Ovary (tissue), 9 donors: Measurements from ENCODE around the gene RAB3GAP1. TPM values are rescaled to one million over a fixed set of nuclear protein-coding genes. Genes with fewer than 3 reads are reported as not detected.

Source experiments
- DNase-seq, 5 donors: peaks; one replicate each; pipeline ENCODE4 v3.0.0-alpha.2; 2019 to 2020
- H3K27ac ChIP-seq, 2 donors: fragments of 200-600 bp; one replicate each; pipeline versions ENCODE4 v1.5.1 to v1.8.0; 2019 to 2022
- H3K27me3 ChIP-seq: fragments of 200-600 bp; one replicate; pipeline ENCODE4 v1.8.0; 2022
- H3K36me3 ChIP-seq: fragments of 200-600 bp; sonication (generic); one replicate; pipeline ENCODE4 v1.5.1; 2019
- H3K4me1 ChIP-seq: one replicate; pipeline ENCODE4 v1.8.1; 2013; ENCODE audit warnings: mild to moderate bottlenecking, moderate library complexity; ENCODE audit not compliant: insufficient read depth
- H3K4me3 ChIP-seq: fragments of 200-600 bp; sonication (generic); one replicate; pipeline ENCODE4 v1.5.1; 2017
- H3K9me3 ChIP-seq, 2 donors: fragments of 200-600 bp in 1 of 2; sonication (generic) in 1 of 2; one replicate each; pipeline versions ENCODE4 v1.5.1 to v1.8.1; 2013 to 2019; ENCODE audit warnings: mild to moderate bottlenecking in 1 of 2, moderate library complexity in 1 of 2
- CTCF ChIP-seq, 3 donors: fragments of 450-650 bp in 2 of 3; fragments of 200-600 bp in 1 of 3; IDR thresholded peaks; one replicate each; pipeline versions ENCODE4 v1.5.1 to v1.8.0; 2016 to 2022; ENCODE audit warnings: antibody characterized with exemption in 3 of 3, mild to moderate bottlenecking in 1 of 3
- EP300 ChIP-seq: sonication (generic); formaldehyde crosslinking; IDR thresholded peaks from one replicate; pipeline ENCODE4 v1.6.1; 2017; ENCODE audit warnings: antibody characterized with exemption
- POLR2A ChIP-seq: fragments of 450-650 bp; IDR thresholded peaks from one replicate; pipeline ENCODE4 v1.6.1; 2017; ENCODE audit warnings: antibody characterized with exemption, mild to moderate bottlenecking, moderate library complexity
- WGBS, 3 donors: extraction: QIAGEN DNeasy Blood & Tissue Kit in 1 of 3; methylation state at CpG; one replicate each; pipeline versions ENCODE4 v1.1.5 to v1.1.7; 2013 to 2017; 5-methylcytosine and 5-hydroxymethylcytosine counted together
- intact Hi-C, 4 donors: fragments of 100-400 bp; cut with DNase I; formaldehyde crosslinking; loops; one replicate each; pipeline versions ENCODE4 v1.11.0 to v1.15.1; 2022 to 2023
- polyA plus RNA-seq, 2 donors: library from polyadenylated mRNA; stranded (reverse); fragments of 200-250 nt in 1 of 2; fragments of 350-450 nt in 1 of 2; fragmentation: Illumina TruSeq in 1 of 2; extraction: RNeasy Lipid Tissue Mini Kit (QIAGEN cat#74804) in 1 of 2; gene quantifications; one replicate each; pipeline ENCODE4 v1.2.3, GENCODE V29; 2013 to 2014
- total RNA-seq, 7 donors: library from RNA; depleted of rRNA in 2 of 7; stranded (reverse); fragments of >200 nt in 2 of 7; fragmentation: NEBNext Ultra II Directional in 3 of 7; extraction: Animal tissue kit (Norgen Biotek cat#: 25700) in 3 of 7; gene quantifications; one replicate each; pipeline versions ENCODE4 v1.1.0 to v1.2.4, GENCODE V29; 2016 to 2023
- donor health status: DM: no; HTN: no; CAD: no; lungs with moderate emphysema.
- donor health status: DM: no; HTN: no; CAD: no.
- donor health status: Bipolar disorder and iron deficiency.
- donor health status: DM: yes; HTN: yes; CAD: no.
- donor health status: DM: no; HTN: no; CAD: no.
- donor health status: DM: yes; HTN: yes; CAD: no.

The RAB3GAP1 gene
- total and polyA plus RNA-seq, 9 donors: 29.3 to 51.3 (median 44.3) TPM

- no peaks in the 10 kb centered on the region for H3K4me1 ChIP-seq
- H3K36me3 ChIP-seq: no peaks in the 10 kb centered on the region
- H3K9me3 ChIP-seq: no peaks in the 10 kb centered on the region
- H3K4me3 ChIP-seq: no peak overlapping the region
- 73 to 90% (median 82%) methylated on average over 1 of the region's 1 CpG for WGBS, 3 donors
- no peak for TF ChIP-seq CTCF (IDR thresholded peaks at IDR 0.05)
- no peak for TF ChIP-seq POLR2A
- no peak for TF ChIP-seq EP300
- DNase-seq: no peak
- no peak overlapping the region for H3K27ac ChIP-seq
- intact Hi-C loops: no loop called here
- no peaks in the 10 kb centered on the region for H3K27me3 ChIP-seq
Measured at GRCh38 chr2:135179689-135180088, 127.6 kb downstream of the RAB3GAP1 start.

- 77 to 84% (median 81%) methylated on average over 8 of the region's 8 CpGs for WGBS, 3 donors
- no peaks in the 10 kb centered on the region for H3K4me1 ChIP-seq
- TF ChIP-seq EP300 (no peak), CTCF (IDR thresholded peaks at IDR 0.05) (no peak), POLR2A (no peak)
- H3K36me3 ChIP-seq: no peaks in the 10 kb centered on the region
- no peak for DNase-seq
- no peak overlapping the region for H3K4me3 ChIP-seq
- H3K9me3 ChIP-seq: no peaks in the 10 kb centered on the region
- H3K27ac ChIP-seq: no peak overlapping the region
- intact Hi-C loops: no loop called here
- H3K27me3 ChIP-seq: no peaks in the 10 kb centered on the region
Measured at GRCh38 chr2:135182190-135182589, 130.1 kb downstream of the RAB3GAP1 start.

GRCh38 chr2:135182601-135183000 is 130.5 kb downstream of the RAB3GAP1 start:
- no peak for DNase-seq
- no peak overlapping the region for H3K27ac ChIP-seq
- intact Hi-C loops: no loop called here
- 60 to 63% (median 62%) methylated on average over 3 of the region's 3 CpGs for WGBS, 3 donors
- H3K36me3 ChIP-seq: no peaks in the 10 kb centered on the region
- no peaks in the 10 kb centered on the region for H3K27me3 ChIP-seq
- no peak overlapping the region for H3K4me3 ChIP-seq
- no peaks in the 10 kb centered on the region for H3K4me1 ChIP-seq
- no peak for TF ChIP-seq POLR2A
- TF ChIP-seq EP300: no peak
- no peak for TF ChIP-seq CTCF (IDR thresholded peaks at IDR 0.05)
- H3K9me3 ChIP-seq: no peaks in the 10 kb centered on the region

- intact Hi-C loops: no loop called here
- H3K36me3 ChIP-seq: no peaks in the 10 kb centered on the region
- TF ChIP-seq POLR2A (no peak), CTCF (IDR thresholded peaks at IDR 0.05) (no peak), EP300 (no peak)
- DNase-seq: no peak
- H3K27me3 ChIP-seq: no peaks in the 10 kb centered on the region
- H3K4me3 ChIP-seq: no peak overlapping the region
- WGBS, 3 donors: 69 to 79% (median 75%) methylated on average over 1 of the region's 1 CpG
- H3K27ac ChIP-seq: no peak overlapping the region
- no peaks in the 10 kb centered on the region for H3K4me1 ChIP-seq
- H3K9me3 ChIP-seq: no peaks in the 10 kb centered on the region
Measured at GRCh38 chr2:135183822-135184221, 131.7 kb downstream of the RAB3GAP1 start.

GRCh38 chr2:135186054-135186453 is 134.0 kb downstream of the RAB3GAP1 start:
- WGBS, 3 donors: 82 to 90% (median 86%) methylated on average over 5 of the region's 5 CpGs
- H3K36me3 ChIP-seq: no peaks in the 10 kb centered on the region
- no peaks in the 10 kb centered on the region for H3K9me3 ChIP-seq
- no peak overlapping the region for H3K4me3 ChIP-seq
- no peaks in the 10 kb centered on the region for H3K4me1 ChIP-seq
- no peak for DNase-seq
- intact Hi-C loops: no loop called here
- H3K27ac ChIP-seq: no peak overlapping the region
- no peaks in the 10 kb centered on the region for H3K27me3 ChIP-seq
- no peak for TF ChIP-seq POLR2A
- no peak for TF ChIP-seq EP300
- TF ChIP-seq CTCF (IDR thresholded peaks at IDR 0.05): no peak
